OCI-LY3 (cell line): Measurements from ENCODE around the gene ART5.
"Not testable (repeated sequence)": the region's sequence is repeated elsewhere in the genome, so short reads cannot be mapped to it uniquely, and the experiment has no call there.

Experiments
- H2AFZ ChIP-seq: fragments of 200-600, 300-600 bp; shearing (Covaris generic); 2 replicates; pipeline ENCODE4 v1.6.0; 2014; ENCODE audit warnings: antibody characterized with exemption, low read depth, low read length
- H3K27ac ChIP-seq: fragments of 200-600, 300-600 bp; sonication (generic); 2 replicates; pipeline ENCODE4 v1.5.1; 2014; ENCODE audit warnings: mild to moderate bottlenecking, low read length, moderate library complexity, mixed read lengths
- H3K27me3 ChIP-seq: fragments of 200-600, 300-600 bp; sonication (generic); 2 replicates; pipeline ENCODE4 v1.6.1; 2014; ENCODE audit warnings: low read depth, low read length, mixed read lengths
- H3K36me3 ChIP-seq: fragments of 200-600, 300-600 bp; sonication (generic); replicated peaks from 2 replicates; pipeline ENCODE3; 2014; ENCODE audit warnings: low read depth, low read length, mixed read lengths
- H3K4me1 ChIP-seq: fragments of 300-600, 200-600 bp; sonication (generic); 2 replicates; pipeline ENCODE4 v1.6.1; 2014; ENCODE audit warnings: low read length, mixed read lengths
- H3K4me2 ChIP-seq: fragments of 200-600, 300-600 bp; sonication (generic); 2 replicates; pipeline ENCODE4 v1.6.1; 2014; ENCODE audit warnings: low read length, mixed read lengths
- H3K4me3 ChIP-seq: fragments of 300-600, 200-600 bp; sonication (generic); 2 replicates; pipeline ENCODE4 v1.5.1; 2014; ENCODE audit warnings: antibody characterized with exemption, mild to moderate bottlenecking, low read length, moderate library complexity
- H3K79me2 ChIP-seq: fragments of 300-600, 200-600 bp; shearing (Covaris generic); 2 replicates; pipeline ENCODE4 v1.6.1; 2014; ENCODE audit warnings: mild to moderate bottlenecking, low read length, mixed read lengths
- H3K9ac ChIP-seq: fragments of 300-600, 200-600 bp; shearing (Covaris generic); 2 replicates; pipeline ENCODE4 v1.6.0; 2014; ENCODE audit warnings: mild to moderate bottlenecking, low read length, moderate library complexity
- H3K9me3 ChIP-seq: fragments of 200-600, 300-600 bp; shearing (Covaris generic); 2 replicates; pipeline ENCODE4 v1.6.1; 2014; ENCODE audit warnings: low read length, mixed read lengths; ENCODE audit not compliant: insufficient read depth
- H4K20me1 ChIP-seq: fragments of 200-600, 300-600 bp; sonication (generic); 2 replicates; pipeline ENCODE4 v1.6.1; 2016; ENCODE audit warnings: low read length, mixed read lengths; ENCODE audit not compliant: insufficient read depth
- EZH2phosphoT487 ChIP-seq: fragments of 200-600 bp; shearing (Covaris generic); IDR thresholded peaks from 2 replicates; pipeline ENCODE4 v1.6.1; 2018; ENCODE audit warnings: antibody characterized with exemption, mixed run types, low read depth
- TF ChIP-seq, protein P1 (sequence below): fragments of 200-600, 300-600 bp; sonication (generic); IDR thresholded peaks from 2 replicates; pipeline ENCODE4 v1.5.1; 2014; ENCODE audit warnings: antibody characterized with exemption, low read length, low read depth

The ART5 gene

GRCh38 chr11:3609416-3610265 is 32.2 kb downstream of the ART5 start:
- Histone ChIP-seq H3K4me2 (no peak overlapping the region), H3K27me3 (no peaks in the 10 kb centered on the region), H3K4me3 (no peak overlapping the region), H2AFZ (no peak overlapping the region), H3K9ac (no peak overlapping the region), H4K20me1 (no peaks in the 10 kb centered on the region), H3K4me1 (peaks cover 10% of the 10 kb centered on the region), H3K27ac (no peak overlapping the region), H3K9me3 (no peaks in the 10 kb centered on the region), H3K79me2 (no peaks in the 10 kb centered on the region), H3K36me3 (no peaks in the 10 kb centered on the region)
- no peak for TF ChIP-seq EZH2phosphoT487
- TF ChIP-seq, protein P1, sequence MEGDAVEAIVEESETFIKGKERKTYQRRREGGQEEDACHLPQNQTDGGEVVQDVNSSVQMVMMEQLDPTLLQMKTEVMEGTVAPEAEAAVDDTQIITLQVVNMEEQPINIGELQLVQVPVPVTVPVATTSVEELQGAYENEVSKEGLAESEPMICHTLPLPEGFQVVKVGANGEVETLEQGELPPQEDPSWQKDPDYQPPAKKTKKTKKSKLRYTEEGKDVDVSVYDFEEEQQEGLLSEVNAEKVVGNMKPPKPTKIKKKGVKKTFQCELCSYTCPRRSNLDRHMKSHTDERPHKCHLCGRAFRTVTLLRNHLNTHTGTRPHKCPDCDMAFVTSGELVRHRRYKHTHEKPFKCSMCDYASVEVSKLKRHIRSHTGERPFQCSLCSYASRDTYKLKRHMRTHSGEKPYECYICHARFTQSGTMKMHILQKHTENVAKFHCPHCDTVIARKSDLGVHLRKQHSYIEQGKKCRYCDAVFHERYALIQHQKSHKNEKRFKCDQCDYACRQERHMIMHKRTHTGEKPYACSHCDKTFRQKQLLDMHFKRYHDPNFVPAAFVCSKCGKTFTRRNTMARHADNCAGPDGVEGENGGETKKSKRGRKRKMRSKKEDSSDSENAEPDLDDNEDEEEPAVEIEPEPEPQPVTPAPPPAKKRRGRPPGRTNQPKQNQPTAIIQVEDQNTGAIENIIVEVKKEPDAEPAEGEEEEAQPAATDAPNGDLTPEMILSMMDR = peak; percentile 73

- no peak overlapping the region for H3K4me2 ChIP-seq
- H3K36me3 ChIP-seq = no peaks in the 10 kb centered on the region
- H4K20me1 ChIP-seq = no peaks in the 10 kb centered on the region
- no peaks in the 10 kb centered on the region for H3K4me1 ChIP-seq
- H3K9ac ChIP-seq = no peak overlapping the region
- no peaks in the 10 kb centered on the region for H3K27me3 ChIP-seq
- H2AFZ ChIP-seq = no peak overlapping the region
- H3K27ac ChIP-seq = no peak overlapping the region
- no peak overlapping the region for H3K4me3 ChIP-seq
- no peaks in the 10 kb centered on the region for H3K9me3 ChIP-seq
- H3K79me2 ChIP-seq = no peaks in the 10 kb centered on the region
- TF ChIP-seq, protein P1 = no peak
- TF ChIP-seq EZH2phosphoT487 = no peak
Observed at GRCh38 chr11:3605771-3606203, 36.0 kb downstream of the ART5 start.

DNA sequence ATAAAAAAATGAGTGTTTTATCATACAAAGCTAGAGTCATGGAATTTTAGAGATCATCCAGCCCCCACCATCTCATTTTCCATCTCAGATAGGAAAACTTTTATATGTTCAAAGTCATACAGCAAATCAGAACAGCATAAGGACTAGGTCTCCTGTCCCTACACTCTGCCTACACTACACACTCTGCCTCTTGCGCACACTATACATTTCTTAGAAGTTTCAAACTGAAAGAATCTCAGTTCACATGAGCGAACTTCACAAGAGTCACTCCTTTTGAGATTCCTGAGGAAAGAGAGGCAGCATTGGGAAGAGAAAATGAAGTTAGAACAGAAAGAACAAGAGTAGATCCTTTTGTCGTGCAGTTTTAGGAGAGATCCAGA is 36.5 kb downstream of the ART5 start:
- H2AFZ ChIP-seq = no peak overlapping the region
- no peak for TF ChIP-seq EZH2phosphoT487

DNA sequence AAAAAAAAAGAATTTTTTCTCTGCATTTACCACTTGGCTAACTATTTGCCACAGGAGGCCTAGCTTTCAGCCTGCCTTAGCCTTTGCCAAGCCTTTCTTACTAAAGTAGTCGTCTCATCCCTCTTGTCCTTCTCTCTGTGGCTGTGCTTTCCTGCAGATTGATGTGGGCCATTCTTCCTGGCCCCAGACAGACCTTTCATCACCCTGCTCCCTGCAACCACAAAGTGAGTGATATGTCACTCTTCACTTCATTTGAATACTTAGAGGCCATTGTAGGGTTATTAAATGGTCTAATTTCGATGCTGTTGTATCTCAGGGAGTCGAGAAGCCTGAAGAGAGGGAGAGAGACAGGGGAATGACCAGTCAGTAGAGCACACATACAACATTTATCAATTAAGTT is 37.6 kb downstream of the ART5 start:
- no peak overlapping the region for H3K27ac ChIP-seq
- no peaks in the 10 kb centered on the region for H3K9me3 ChIP-seq
- no peaks in the 10 kb centered on the region for H3K4me1 ChIP-seq
- no peaks in the 10 kb centered on the region for H3K27me3 ChIP-seq
- H3K4me3 ChIP-seq = no peak overlapping the region
- no peak overlapping the region for H3K4me2 ChIP-seq
- H3K79me2 ChIP-seq = no peaks in the 10 kb centered on the region
- H3K36me3 ChIP-seq = no peaks in the 10 kb centered on the region
- H3K9ac ChIP-seq = no peak overlapping the region
- no peaks in the 10 kb centered on the region for H4K20me1 ChIP-seq
- TF ChIP-seq EZH2phosphoT487 = no peak
- TF ChIP-seq, protein P1 = no peak
- H2AFZ ChIP-seq = no peak overlapping the region

More for the DNA sequence above, 36.5 kb downstream of the ART5 start:
- H3K4me3 ChIP-seq = no peak overlapping the region
- H3K4me2 ChIP-seq = no peak overlapping the region
- no peaks in the 10 kb centered on the region for H3K36me3 ChIP-seq
- no peaks in the 10 kb centered on the region for H3K27me3 ChIP-seq
- no peaks in the 10 kb centered on the region for H3K79me2 ChIP-seq
- H3K4me1 ChIP-seq = no peaks in the 10 kb centered on the region
- no peak overlapping the region for H3K27ac ChIP-seq
- no peaks in the 10 kb centered on the region for H3K9me3 ChIP-seq
- H4K20me1 ChIP-seq = no peaks in the 10 kb centered on the region
- no peak overlapping the region for H3K9ac ChIP-seq

- not testable (repeated sequence) for H3K4me1 ChIP-seq, H3K27ac ChIP-seq, H3K27me3 ChIP-seq, H3K9me3 ChIP-seq, H4K20me1 ChIP-seq, H3K4me3 ChIP-seq, H2AFZ ChIP-seq, H3K9ac ChIP-seq, H3K4me2 ChIP-seq, H3K79me2 ChIP-seq, H3K36me3 ChIP-seq
Observed at GRCh38 chr11:3600201-3600600, 41.6 kb downstream of the ART5 start.

- H3K4me3 ChIP-seq, H3K4me2 ChIP-seq, H2AFZ ChIP-seq, H3K27ac ChIP-seq, H3K9me3 ChIP-seq, H3K79me2 ChIP-seq, H3K27me3 ChIP-seq, H3K4me1 ChIP-seq, H4K20me1 ChIP-seq, H3K9ac ChIP-seq, H3K36me3 ChIP-seq: not testable (repeated sequence)
Observed at GRCh38 chr11:3597743-3598142, 44.0 kb downstream of the ART5 start.

- H3K36me3 ChIP-seq, H3K9ac ChIP-seq, H3K9me3 ChIP-seq, H4K20me1 ChIP-seq, H3K27ac ChIP-seq, H3K27me3 ChIP-seq, H3K4me3 ChIP-seq, H3K79me2 ChIP-seq, H3K4me1 ChIP-seq, H3K4me2 ChIP-seq, H2AFZ ChIP-seq: not testable (repeated sequence)
Observed at GRCh38 chr11:3591326-3591725, 50.5 kb downstream of the ART5 start.
